ENCODE measurements around the gene RNF144B. TPM values are rescaled to one million over a fixed set of nuclear protein-coding genes. Genes with fewer than 3 reads are reported as not detected.

The RNF144B gene
- total RNA-seq, 1 experiment from 2014 or later = 2.3 TPM

DNA sequence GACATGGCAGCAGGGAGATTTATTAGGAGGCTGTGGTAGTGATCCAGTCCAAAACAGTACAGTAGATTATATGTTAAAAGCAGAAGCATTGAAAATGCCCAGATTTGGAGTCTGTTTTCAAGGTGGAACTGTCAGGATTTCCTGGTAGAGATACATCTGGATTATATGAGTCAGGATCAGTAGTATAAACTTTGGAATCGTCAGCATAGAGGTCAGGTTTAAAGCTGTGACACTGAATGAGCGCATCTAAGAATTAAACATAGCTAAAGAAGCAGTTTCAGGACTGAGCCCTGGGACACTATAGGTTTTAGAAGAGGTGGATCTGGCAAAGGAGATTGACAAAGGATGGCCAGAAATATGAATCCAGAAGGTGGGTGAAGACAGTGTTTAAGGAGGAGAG is 60.4 kb downstream of the RNF144B start:
- no peak overlapping the region for H3K27ac Mint-ChIP-seq
- Histone ChIP-seq H2BK12ac (ENCODE audit: insufficient read length, low read depth, low read length) (no peak overlapping the region), H3K79me2 (ENCODE audit: insufficient read depth, low read length) (no peaks in the 10 kb centered on the region)

More for the DNA sequence above, 60.4 kb downstream of the RNF144B start:
- Histone ChIP-seq H3K23ac (ENCODE audit: insufficient read length, low read depth, low read length) (no peak overlapping the region), H4K20me1 (ENCODE audit: control insufficient read depth, insufficient read depth, insufficient read length) (no peaks in the 10 kb centered on the region), H4K8ac (replicated peaks; ENCODE audit: insufficient read length, low read depth, low read length) (no peak overlapping the region), H3K79me1 (ENCODE audit: insufficient read depth, low read depth, low read length, poor library complexity, severe bottlenecking) (no peaks in the 10 kb centered on the region), H2AK5ac (ENCODE audit: insufficient read length, low read length) (no peak overlapping the region), H4K5ac (ENCODE audit: insufficient read length, low read depth, low read length) (no peak overlapping the region), H3K23me2 (ENCODE audit: insufficient read length, low read depth, low read length, poor library complexity, severe bottlenecking) (no peaks in the 10 kb centered on the region), H3K18ac (ENCODE audit: insufficient read length, low read depth, low read length) (no peak overlapping the region), H3K4ac (ENCODE audit: low read depth, low read length) (no peak overlapping the region), H2AFZ (ENCODE audit: low read length) (no peak overlapping the region), H3K4me1 (ENCODE audit: insufficient read depth, low read length) (no peaks in the 10 kb centered on the region), H2BK15ac (ENCODE audit: low read depth, low read length) (no peak overlapping the region), H3K14ac (ENCODE audit: insufficient read depth, low read length) (no peak overlapping the region), H3K9ac (ENCODE audit: extremely low read depth, insufficient read length, low read length) (no peak overlapping the region), H2BK20ac (ENCODE audit: low read depth, low read length, poor library complexity, severe bottlenecking) (no peak overlapping the region), H3K4me2 (ENCODE audit: insufficient read depth, insufficient read length, low read length) (no peak overlapping the region), H4K91ac (ENCODE audit: insufficient read length, low read depth, low read length) (no peak overlapping the region), H3T11ph (ENCODE audit: low read length) (no peak overlapping the region), H2BK5ac (ENCODE audit: insufficient read length, low read length) (no peak overlapping the region), H3K27me3 (ENCODE audit: insufficient read depth, low read length) (no peaks in the 10 kb centered on the region), H3K56ac (ENCODE audit: insufficient read length, low read depth, low read length) (no peak overlapping the region), H3K9me3 (ENCODE audit: control insufficient read depth, low read depth, low read length) (no peaks in the 10 kb centered on the region), H3K27ac (ENCODE audit: insufficient read length, low read depth, low read length) (no peak overlapping the region), H2BK120ac (ENCODE audit: low read depth, low read length, poor library complexity, severe bottlenecking) (no peak overlapping the region)
- Mint-ChIP-seq H3K27me3 (ENCODE audit: low read depth) (no peaks in the 10 kb centered on the region), H3K9me3 (no peaks in the 10 kb centered on the region), H3K36me3 (ENCODE audit: insufficient read depth in 1 of 3, low read depth in 3 of 3) (no peaks in the 10 kb centered on the region), H3K4me1 (no peaks in the 10 kb centered on the region), H3K4me3 (no peak overlapping the region)
- TF ChIP-seq, protein P1, sequence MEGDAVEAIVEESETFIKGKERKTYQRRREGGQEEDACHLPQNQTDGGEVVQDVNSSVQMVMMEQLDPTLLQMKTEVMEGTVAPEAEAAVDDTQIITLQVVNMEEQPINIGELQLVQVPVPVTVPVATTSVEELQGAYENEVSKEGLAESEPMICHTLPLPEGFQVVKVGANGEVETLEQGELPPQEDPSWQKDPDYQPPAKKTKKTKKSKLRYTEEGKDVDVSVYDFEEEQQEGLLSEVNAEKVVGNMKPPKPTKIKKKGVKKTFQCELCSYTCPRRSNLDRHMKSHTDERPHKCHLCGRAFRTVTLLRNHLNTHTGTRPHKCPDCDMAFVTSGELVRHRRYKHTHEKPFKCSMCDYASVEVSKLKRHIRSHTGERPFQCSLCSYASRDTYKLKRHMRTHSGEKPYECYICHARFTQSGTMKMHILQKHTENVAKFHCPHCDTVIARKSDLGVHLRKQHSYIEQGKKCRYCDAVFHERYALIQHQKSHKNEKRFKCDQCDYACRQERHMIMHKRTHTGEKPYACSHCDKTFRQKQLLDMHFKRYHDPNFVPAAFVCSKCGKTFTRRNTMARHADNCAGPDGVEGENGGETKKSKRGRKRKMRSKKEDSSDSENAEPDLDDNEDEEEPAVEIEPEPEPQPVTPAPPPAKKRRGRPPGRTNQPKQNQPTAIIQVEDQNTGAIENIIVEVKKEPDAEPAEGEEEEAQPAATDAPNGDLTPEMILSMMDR (conservative IDR thresholded peaks at IDR 0.05) = no peak
- no peak for DNase-seq
- no CpG with 5 or more reads among the region's 2 CpGs for WGBS (ENCODE audit: extremely low coverage, insufficient read length, low lambda C conversion rate)

Measured in H9 (cell line).